ENCODE measurements around the gene CDK6. TPM values are rescaled to one million over a fixed set of nuclear protein-coding genes. Genes with fewer than 3 reads are reported as not detected.
"Not testable (repeated sequence)": the region's sequence is repeated elsewhere in the genome, so short reads cannot be mapped to it uniquely, and the experiment has no call there.

Gene CDK6
- total RNA-seq, 2 donors from 2014 or later = 151 to 222 TPM

DNA sequence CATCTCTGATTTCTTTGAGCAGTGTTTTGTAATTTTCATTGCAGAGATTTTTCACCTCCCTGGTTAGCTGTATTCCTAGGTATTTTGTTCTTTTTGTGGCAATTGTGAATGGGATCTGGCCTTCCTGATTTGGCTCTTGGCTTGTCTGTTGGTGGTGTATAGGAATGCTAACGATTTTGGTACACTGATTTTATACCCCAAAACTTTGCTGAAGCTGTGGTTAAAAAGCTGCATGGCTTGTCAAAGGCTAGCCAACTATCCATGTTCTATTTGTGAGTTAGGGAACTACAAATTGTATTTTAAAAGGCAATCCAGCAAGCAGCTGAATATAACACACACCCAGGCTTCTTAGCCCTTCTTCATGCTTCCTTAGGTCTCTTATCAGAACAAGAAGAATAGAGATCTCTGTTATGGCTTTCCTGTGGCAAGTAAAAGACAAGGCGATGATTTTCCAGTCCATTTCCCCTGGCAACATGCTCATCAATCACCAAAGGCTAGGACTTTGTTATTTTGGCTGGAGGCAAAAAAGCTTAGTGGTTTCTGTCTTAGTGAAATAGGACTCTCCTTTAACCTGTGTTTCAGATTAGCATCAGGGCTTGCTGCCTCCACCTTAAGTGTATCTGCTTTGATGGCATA is 77.5 kb downstream of the CDK6 start:
- no peak overlapping the region for H3K27ac Mint-ChIP-seq
- peaks cover 81% of the 10 kb centered on the region for H3K36me3 Mint-ChIP-seq (ENCODE audit: low read depth)
- H3K27me3 Mint-ChIP-seq = no peaks in the 10 kb centered on the region
- no peak for ATAC-seq (replicated peaks)
- H3K4me1 Mint-ChIP-seq = peaks cover 22% of the 10 kb centered on the region
- H3K4me3 Mint-ChIP-seq = no peak overlapping the region
- no peaks in the 10 kb centered on the region for H3K9me3 Mint-ChIP-seq

DNA sequence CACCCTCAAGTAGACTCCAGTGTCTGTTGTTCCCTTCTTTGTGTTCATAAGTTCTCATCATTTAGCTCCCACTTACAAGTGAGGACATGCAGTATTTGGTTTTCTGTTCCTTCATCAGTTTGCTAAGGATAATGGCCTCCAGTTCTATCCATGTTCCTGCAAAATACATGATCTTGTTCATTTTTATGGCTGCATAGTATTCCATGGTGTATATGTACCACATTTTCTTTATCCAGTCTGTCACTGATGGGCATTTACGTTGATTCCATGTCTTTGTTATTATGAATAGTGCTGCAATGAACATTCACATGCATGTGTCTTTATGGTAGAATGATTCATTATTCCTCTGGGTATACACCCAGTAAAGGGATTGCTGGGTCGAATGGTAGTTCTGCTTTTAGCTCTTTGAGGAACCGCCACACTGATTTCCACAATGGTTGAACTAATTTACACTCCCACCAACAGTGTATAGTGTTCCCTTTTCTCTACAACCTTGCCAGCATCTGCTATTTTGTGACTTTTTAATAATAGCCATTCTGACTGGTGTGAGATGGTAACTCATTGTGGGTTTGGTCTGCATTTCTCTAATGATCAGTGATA is 79.0 kb downstream of the CDK6 start:
- Mint-ChIP-seq H3K4me1 (peaks cover 32% of the 10 kb centered on the region), H3K27ac (peak overlapping the region; percentile 61), H3K36me3 (ENCODE audit: low read depth) (peaks cover 92% of the 10 kb centered on the region)
- not testable (repeated sequence) for H3K9me3 Mint-ChIP-seq; ATAC-seq (replicated peaks); H3K4me3 Mint-ChIP-seq; H3K27me3 Mint-ChIP-seq

DNA sequence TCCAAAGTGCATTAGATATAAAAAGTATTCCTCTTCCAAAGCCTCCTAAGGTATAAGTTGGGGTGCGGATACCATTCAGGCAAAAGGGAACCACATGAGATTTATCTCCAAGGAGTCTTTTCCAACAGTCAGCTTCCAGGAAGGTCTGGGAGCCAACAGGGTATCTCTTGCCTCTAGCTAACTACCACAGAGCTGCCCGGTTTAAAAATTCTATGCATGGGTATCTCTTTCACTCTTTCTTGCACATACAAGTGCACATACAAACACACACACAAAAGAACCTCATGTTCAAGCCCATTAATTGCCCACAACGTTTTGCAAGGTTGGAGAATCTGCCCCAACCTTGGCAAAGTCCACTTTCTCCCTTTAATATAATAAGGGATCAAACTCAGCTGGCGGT is 80.7 kb downstream of the CDK6 start:
- peaks cover 89% of the 10 kb centered on the region for H3K36me3 Mint-ChIP-seq (ENCODE audit: low read depth)
- peaks cover 28% of the 10 kb centered on the region for H3K4me1 Mint-ChIP-seq
- no peaks in the 10 kb centered on the region for H3K9me3 Mint-ChIP-seq

GRCh38 chr7:92754919-92755581 is 81.3 kb downstream of the CDK6 start:
- peaks cover 33% of the 10 kb centered on the region for H3K4me1 Mint-ChIP-seq
- no peaks in the 10 kb centered on the region for H3K9me3 Mint-ChIP-seq
- H3K4me3 Mint-ChIP-seq = peak overlapping the region; percentile 18
- H3K36me3 Mint-ChIP-seq (ENCODE audit: low read depth) = peaks cover 92% of the 10 kb centered on the region
- H3K27ac Mint-ChIP-seq = peak overlapping the region; percentile 80
- ATAC-seq (replicated peaks) = no peak
- H3K27me3 Mint-ChIP-seq = no peaks in the 10 kb centered on the region

More for the DNA sequence above, 80.7 kb downstream of the CDK6 start:
- ATAC-seq (replicated peaks) = no peak
- Mint-ChIP-seq H3K27me3 (no peaks in the 10 kb centered on the region), H3K27ac (no peak overlapping the region), H3K4me3 (no peak overlapping the region)

DNA sequence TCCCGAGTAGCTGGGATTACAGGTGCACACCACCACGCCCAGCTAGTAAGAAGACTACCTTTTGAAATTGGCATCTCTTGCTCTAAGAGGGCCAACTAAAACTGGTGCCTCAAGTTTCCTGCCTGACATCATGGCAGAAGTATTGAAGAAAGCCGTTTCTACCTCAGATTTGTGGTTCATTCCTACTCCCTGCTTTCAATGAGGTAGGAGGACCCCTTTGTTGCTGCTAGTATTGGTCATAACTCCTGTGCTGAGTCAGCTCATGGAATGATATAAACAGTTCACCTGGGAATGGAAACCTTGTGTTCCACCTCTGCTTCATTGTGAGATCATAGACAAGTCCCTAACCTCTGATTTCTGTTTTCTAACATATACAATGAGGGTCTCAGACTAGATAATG is 82.8 kb downstream of the CDK6 start:
- Mint-ChIP-seq H3K27me3 (no peaks in the 10 kb centered on the region), H3K4me1 (peaks cover 39% of the 10 kb centered on the region), H3K36me3 (ENCODE audit: low read depth) (peaks cover 91% of the 10 kb centered on the region), H3K27ac (peak overlapping the region; percentile 80), H3K4me3 (peak overlapping the region; percentile 37), H3K9me3 (no peaks in the 10 kb centered on the region)
- ATAC-seq (replicated peaks) = peak; percentile 62

GRCh38 chr7:92751902-92752901 is 84.2 kb downstream of the CDK6 start:
- Mint-ChIP-seq H3K27ac (peak overlapping the region; percentile 87), H3K9me3 (no peaks in the 10 kb centered on the region), H3K36me3 (ENCODE audit: low read depth) (peaks cover 92% of the 10 kb centered on the region), H3K4me3 (peak overlapping the region; percentile 49), H3K27me3 (no peaks in the 10 kb centered on the region), H3K4me1 (peaks cover 41% of the 10 kb centered on the region)
- peak; percentile 78 for ATAC-seq (replicated peaks)

DNA sequence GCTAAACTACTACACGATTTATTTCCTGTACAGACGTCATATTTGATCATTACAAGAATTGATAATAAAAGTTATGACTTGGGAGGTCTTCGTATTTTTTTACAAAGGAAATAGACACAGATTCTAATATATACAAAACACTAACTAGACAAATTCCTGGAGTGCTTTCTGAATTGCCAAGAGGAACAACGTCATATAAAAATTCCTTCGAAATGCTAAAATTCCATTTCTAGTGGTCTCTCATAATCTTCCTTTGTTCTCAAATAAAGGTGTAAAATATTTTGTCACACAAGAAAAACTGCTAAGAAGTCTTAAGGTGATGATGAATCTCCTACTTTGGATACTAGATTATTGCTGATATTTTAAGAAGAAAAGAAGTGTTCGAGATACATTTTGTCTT is 85.4 kb downstream of the CDK6 start:
- no peaks in the 10 kb centered on the region for H3K9me3 Mint-ChIP-seq
- peak overlapping the region; percentile 42 for H3K27ac Mint-ChIP-seq
- peaks cover 92% of the 10 kb centered on the region for H3K36me3 Mint-ChIP-seq (ENCODE audit: low read depth)
- H3K4me3 Mint-ChIP-seq = peak overlapping the region; percentile 29
- no peak for ATAC-seq (replicated peaks)
- peaks cover 46% of the 10 kb centered on the region for H3K4me1 Mint-ChIP-seq
- H3K27me3 Mint-ChIP-seq = no peaks in the 10 kb centered on the region

GRCh38 chr7:92750447-92750839 is 85.9 kb downstream of the CDK6 start:
- H3K27me3 Mint-ChIP-seq = no peaks in the 10 kb centered on the region
- H3K27ac Mint-ChIP-seq = peak overlapping the region; percentile 42
- H3K9me3 Mint-ChIP-seq = no peaks in the 10 kb centered on the region
- peak overlapping the region; percentile 29 for H3K4me3 Mint-ChIP-seq
- H3K36me3 Mint-ChIP-seq (ENCODE audit: low read depth) = peaks cover 92% of the 10 kb centered on the region
- H3K4me1 Mint-ChIP-seq = peaks cover 49% of the 10 kb centered on the region
- no peak for ATAC-seq (replicated peaks)

DNA sequence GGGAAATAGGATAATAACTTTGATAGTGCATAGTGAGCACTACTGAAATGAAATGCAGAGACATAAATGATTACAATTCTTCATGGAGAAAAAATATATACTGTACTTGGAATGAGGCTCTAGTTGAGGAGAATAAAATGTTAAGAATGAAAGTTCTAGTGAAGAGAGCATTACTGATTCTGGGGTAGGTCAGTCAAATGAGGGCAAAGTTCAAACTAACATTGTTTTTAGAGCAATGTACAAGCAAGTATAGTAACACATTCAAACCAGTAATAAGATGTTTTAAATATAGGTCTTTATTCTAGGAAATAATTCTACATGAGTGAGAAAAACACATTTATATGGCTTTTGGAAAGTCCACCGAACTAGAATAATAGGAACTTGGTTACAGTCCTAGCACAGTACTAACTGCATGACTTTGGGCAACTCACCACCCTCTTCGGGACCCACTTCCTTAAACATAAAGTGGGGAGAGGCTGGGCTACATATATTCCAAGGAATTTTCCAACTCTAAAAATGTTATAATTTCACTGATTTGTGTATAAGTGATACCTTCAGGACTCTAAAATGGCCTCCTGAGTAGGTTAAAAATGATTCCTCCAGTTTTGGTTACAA is 86.4 kb downstream of the CDK6 start:
- no peak for ATAC-seq (replicated peaks)
- Mint-ChIP-seq H3K9me3 (no peaks in the 10 kb centered on the region), H3K4me3 (peak overlapping the region; percentile 36), H3K27ac (peak overlapping the region; percentile 65), H3K4me1 (peaks cover 48% of the 10 kb centered on the region), H3K27me3 (no peaks in the 10 kb centered on the region), H3K36me3 (ENCODE audit: low read depth) (peaks cover 91% of the 10 kb centered on the region)

DNA sequence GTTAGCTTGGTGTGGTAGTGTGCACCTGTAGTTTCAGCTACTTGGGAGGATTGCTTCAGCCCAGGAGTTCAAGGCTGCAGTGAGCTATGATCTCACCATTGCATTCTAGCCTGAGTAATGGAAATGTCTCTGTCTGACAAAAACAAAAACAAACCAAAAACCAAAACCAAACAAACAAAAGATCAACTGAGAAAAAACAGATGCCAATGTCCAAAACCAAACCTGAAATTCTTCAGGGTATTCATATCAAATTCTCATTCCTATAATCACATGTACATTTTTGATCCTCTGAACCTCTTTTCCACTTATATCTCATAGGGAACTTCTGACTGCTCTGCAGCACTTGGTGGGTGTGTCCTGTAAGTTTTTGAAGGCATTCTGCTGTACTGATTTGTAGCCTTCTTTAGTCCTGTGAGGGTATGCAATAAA is 87.0 kb downstream of the CDK6 start:
- Mint-ChIP-seq H3K36me3 (ENCODE audit: low read depth) (peaks cover 88% of the 10 kb centered on the region), H3K27me3 (no peaks in the 10 kb centered on the region), H3K4me3 (peak overlapping the region; percentile 36), H3K9me3 (no peaks in the 10 kb centered on the region), H3K4me1 (peaks cover 44% of the 10 kb centered on the region), H3K27ac (peak overlapping the region; percentile 65)
- peak; percentile 30 for ATAC-seq (replicated peaks)

- peaks cover 47% of the 10 kb centered on the region for H3K4me1 Mint-ChIP-seq
- no peak overlapping the region for H3K4me3 Mint-ChIP-seq
- peaks cover 88% of the 10 kb centered on the region for H3K36me3 Mint-ChIP-seq (ENCODE audit: low read depth)
- ATAC-seq (replicated peaks) = no peak
- peak overlapping the region; percentile 70 for H3K27ac Mint-ChIP-seq
- H3K9me3 Mint-ChIP-seq = peaks cover 6% of the 10 kb centered on the region
- no peaks in the 10 kb centered on the region for H3K27me3 Mint-ChIP-seq
Observed at GRCh38 chr7:92748495-92748894, 87.9 kb downstream of the CDK6 start.

DNA sequence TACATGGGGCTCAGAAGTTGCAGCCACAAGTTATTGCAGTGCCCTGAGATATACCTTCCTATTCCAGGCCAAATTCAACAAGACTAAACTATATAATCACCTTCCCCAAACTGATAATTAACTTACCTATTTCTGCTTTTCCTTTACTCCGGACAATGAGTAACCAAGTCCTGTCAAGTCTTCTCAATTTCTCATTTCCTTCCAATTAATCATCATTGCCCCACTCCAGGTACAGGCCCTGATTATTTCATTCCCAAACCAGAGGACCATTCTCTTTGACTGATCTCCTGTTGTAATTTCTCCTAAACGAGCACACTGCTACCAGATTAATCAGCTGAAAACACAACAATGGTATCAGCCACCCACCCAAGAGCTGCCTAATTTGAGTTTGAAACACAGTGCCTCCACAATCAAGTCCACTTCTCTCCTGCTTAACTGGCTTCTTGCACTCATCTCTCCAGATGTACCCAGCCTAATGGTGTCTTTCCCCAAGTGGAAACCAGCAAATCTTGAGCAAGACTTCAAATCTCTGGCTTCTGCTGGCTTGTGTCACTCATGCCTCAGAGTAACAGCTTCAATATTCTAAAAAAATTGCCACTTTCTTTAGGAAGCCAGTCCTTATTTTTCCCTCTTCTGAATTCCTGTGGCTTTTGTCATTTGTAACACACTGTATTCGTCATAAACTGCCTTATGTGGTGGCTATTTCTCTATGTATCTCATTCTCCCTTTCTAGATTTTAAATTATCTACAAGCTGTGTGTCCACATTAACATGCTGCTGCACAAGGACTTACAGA is 89.1 kb downstream of the CDK6 start:
- Mint-ChIP-seq H3K4me1 (peaks cover 43% of the 10 kb centered on the region), H3K4me3 (peak overlapping the region; percentile 3), H3K27me3 (no peaks in the 10 kb centered on the region), H3K9me3 (peaks cover 8% of the 10 kb centered on the region), H3K27ac (peak overlapping the region; percentile 70), H3K36me3 (ENCODE audit: low read depth) (peaks cover 84% of the 10 kb centered on the region)
- ATAC-seq (replicated peaks) = peak; percentile 28

DNA sequence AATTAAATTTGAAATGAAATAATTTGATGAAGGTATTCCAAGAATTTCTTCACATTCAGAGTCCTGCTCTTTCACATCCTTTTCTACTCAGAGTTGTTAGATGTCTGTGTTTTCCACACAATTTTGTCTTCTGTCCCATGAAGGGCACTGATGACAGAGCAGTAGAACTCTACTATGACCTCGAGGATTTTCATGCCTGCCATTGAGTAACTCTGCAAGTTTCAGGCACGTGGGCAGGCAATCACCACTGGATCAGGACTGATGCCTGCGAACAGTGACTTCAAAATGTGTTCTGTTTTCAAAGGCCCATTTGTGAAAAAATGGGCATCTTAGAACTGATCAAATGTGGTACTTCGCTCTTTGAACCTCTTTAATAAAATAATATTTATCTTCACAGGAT is 91.1 kb downstream of the CDK6 start:
- Mint-ChIP-seq H3K27ac (no peak overlapping the region), H3K4me3 (no peak overlapping the region)

More for the DNA sequence above, 91.1 kb downstream of the CDK6 start:
- Mint-ChIP-seq H3K4me1 (peaks cover 40% of the 10 kb centered on the region), H3K9me3 (peaks cover 8% of the 10 kb centered on the region), H3K27me3 (no peaks in the 10 kb centered on the region), H3K36me3 (ENCODE audit: low read depth) (peaks cover 81% of the 10 kb centered on the region)
- peak; percentile 55 for ATAC-seq (replicated peaks)
